ENCODE results near the gene TRIM50.
"Not testable (repeated sequence)": the region's sequence is repeated elsewhere in the genome, so short reads cannot be mapped to it uniquely, and the experiment has no call there.

TRIM50 gene

GRCh38 chr7:73349763-73350162 lies 21.9 kb upstream of the TRIM50 start:
- DNase-seq: no peak

DNA sequence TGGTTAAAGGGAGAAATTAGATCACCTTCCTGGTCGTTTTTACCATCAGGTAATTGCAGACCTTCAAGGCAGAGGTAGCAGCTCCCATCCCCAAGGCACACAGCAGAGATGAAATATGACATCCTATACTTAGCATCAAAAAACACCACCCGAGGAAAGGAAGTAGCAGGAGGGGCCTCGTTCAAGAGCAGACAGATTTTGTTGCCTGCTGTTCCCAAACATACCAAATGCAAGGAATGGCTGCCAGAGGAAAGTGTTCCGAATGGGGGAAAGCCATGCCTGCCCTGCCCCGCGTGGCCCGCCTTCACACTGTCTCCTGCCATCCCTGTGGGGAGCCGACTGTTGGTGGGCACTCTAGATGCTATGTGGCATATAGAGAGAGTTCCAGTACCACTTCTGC lies 18.1 kb upstream of the TRIM50 start:
- DNase-seq: no peak

DNA sequence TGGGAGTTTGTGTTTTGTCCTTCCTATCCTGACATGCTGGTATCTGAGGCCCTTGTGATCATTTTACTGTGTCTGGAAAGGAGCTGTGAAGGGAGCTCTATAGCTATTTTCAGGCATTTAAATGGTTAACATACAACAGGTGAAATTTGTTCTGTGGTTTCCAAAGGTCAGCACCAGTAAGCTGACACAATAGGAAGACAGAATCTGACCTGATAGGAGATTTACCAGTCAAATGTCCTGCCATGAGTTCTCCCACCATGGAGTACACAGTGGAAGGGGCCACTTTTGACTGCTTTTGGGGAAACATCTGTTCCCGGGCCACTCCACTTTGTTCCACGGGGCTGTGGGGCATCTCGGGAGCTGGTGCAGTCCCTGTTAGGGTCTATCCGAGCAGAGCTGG lies 17.7 kb upstream of the TRIM50 start:
- no peak for DNase-seq

DNA sequence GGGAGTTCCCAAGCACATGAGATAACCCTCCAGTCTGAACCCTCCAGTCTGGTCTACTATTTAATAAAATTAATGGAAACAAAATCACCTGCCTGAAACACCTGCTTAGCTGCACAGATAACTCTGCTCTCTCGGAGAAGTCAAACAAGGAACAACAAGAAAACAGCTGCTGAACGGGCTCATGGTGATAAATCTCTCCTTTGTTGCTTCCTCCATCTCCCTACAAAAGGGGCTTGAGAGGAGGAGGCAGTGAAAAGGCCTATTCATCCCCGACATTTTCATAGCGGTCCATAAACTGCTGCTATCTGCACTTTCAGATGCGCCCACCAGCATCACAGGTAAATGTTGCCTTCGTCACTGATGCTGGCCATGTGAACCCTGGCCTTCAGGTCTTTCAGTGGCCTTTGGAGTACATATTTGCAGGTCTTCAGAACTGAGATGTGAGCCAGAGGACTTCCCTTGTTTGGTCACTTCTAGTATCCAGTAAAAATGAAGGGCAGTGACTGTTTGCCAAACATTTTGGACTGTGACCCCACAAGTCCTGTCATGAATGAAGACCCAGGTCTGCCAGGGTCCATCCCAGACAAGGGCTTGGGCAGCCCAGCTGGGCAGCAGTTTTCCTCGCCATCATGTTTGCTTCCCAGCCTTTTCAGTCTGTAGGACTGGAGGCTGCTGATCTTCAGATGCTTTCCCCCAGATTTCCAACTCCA lies 15.9 kb upstream of the TRIM50 start:
- DNase-seq: no peak

- DNase-seq: no peak
Observed at GRCh38 chr7:73342645-73343044, 14.8 kb upstream of the TRIM50 start.

GRCh38 chr7:73341877-73342276 lies 14.0 kb upstream of the TRIM50 start:
- DNase-seq: no peak

GRCh38 chr7:73340514-73340913 lies 12.6 kb upstream of the TRIM50 start:
- no peak for DNase-seq

- no peak for DNase-seq
Observed at GRCh38 chr7:73338321-73338720, 10.4 kb upstream of the TRIM50 start.

DNA sequence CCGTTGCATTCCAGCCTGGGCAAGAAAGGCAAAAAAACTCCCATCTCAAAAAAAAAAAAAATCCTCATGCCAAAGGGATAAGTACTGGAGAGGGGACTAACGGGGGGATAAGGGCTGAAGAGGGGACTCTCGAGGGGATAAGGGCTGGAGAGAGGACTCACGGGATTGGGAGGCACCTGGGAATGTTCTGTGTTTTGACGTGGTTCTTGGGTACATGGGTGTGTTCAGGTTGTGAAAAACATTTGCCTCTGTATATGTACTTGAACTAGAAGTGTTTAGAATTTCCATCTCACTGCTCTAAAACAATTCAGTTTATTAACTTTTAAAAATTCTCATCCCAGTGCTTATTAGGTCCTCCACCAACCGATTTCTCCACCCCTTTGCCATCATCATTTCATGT lies 4.6 kb upstream of the TRIM50 start:
- no peak for DNase-seq

GRCh38 chr7:73330772-73331171 lies 2.9 kb upstream of the TRIM50 start:
- no peak for DNase-seq

GRCh38 chr7:73329861-73330581 lies 2.1 kb upstream of the TRIM50 start:
- no peak for DNase-seq

- DNase-seq: no peak
Observed at GRCh38 chr7:73328696-73329095, 814 bp upstream of the TRIM50 start.

DNA sequence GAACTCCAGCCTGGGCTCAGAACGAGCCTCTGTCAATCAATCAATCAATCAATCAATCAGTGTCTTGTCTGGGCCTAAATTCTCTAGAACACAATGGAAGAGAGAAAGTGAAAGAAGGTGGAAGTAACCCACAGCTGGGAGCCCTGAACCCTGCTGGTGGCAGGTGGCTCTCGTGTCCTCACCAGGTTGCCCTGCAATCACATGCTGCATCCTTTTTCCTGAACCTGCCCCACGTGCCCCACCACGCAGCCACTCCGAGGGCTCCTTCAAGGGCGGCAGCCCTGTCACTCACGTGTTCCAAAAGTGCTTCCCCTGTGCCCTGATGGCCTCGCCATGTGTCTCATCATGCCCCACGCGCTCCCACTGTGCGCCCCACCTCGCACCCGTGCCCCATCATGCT lies 433 bp downstream of the TRIM50 start:
- DNase-seq: not testable (repeated sequence)

- DNase-seq: not testable (repeated sequence)
Observed at GRCh38 chr7:73325424-73325823, 2.5 kb downstream of the TRIM50 start.

DNA sequence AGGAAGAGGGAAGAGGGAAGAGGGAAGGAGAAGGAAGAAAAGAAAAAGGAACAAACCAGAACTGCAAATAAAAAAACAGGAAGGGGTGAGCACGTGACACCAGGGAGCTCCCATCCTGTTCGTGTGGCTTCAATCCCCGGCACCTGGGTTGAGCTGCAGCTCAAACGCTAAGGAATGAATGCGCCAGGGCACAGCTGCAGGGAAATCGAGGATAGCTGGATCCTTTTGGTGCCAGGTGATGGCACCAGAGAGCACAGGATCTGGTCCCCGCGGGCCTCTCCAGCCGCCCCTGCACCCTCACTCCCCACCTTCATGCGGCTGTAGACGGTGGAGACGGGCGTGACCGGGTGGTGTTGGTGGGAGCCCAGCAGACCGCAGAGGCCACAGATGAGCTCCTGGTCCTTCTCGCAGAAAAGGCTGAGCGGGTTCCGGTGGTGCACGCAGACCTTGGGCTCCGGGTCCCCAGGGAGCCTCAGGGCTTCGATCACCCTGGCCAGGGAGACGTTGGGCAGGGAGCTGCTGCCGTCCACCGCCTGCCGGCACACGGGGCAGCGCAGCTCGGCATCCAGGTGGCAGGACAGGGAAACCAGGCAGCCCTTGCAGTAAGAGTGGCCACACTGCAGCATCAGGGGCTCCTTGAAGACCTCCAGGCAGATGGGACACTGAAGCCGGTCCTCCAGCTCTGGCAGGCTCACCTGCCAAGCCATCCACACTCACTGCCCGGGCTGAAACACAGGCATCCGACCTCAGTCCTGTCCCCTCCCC lies 3.6 kb downstream of the TRIM50 start:
- DNase-seq: peak; percentile 3 to 55 (median 23)

DNA sequence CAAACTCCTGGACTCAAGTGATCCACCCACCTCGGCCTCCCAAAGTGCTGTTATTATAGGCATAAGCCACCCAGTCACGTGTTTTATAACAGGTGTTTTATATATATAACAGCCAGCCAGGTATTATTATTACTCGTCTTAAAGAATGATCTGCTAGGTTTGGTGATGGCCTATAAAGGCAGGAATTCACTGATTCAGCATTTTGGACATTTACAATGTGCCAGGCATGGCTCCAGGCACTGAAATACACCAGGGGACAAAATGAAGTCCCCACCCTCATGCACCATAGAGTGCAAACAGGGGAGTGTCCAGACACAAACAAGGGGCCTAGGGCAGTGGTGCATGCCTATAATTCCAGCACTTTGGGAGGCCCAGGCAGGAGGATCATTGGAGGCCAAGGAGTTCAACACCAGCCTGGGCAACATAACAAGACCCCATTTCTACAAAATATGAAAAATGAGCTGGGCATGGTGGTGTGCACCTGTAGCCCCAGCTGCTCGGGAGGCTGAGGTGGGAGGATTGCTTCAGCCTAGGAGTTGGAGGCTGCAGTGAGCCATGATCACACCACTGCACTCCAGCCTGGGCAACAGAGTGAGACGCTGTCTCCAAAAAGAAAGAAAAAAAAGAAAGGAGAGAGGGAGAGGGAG lies 4.3 kb downstream of the TRIM50 start:
- not testable (repeated sequence) for DNase-seq

DNA sequence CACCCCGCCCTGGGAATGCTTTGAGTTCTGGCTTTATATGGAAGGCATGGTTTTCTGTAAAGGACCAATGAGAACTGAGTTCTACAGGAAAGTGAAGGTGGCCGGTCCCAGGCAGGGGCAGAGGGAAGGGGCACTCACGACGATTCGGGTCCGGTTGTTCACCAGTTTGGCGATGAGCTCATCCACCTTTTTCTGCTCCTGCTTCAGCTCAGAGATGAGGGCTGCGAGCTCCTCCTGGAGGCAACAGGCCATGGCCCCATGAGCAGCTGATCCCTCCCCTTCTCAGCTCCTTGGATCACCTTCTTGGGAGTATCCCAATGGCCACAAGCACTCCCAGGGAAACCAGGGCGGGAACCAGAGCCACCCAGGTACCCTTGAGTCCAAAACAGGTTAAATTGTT lies 7.9 kb downstream of the TRIM50 start:
- DNase-seq: not testable (repeated sequence)

- DNase-seq: not testable (repeated sequence)
Observed at GRCh38 chr7:73319541-73319940, 8.3 kb downstream of the TRIM50 start.

DNA sequence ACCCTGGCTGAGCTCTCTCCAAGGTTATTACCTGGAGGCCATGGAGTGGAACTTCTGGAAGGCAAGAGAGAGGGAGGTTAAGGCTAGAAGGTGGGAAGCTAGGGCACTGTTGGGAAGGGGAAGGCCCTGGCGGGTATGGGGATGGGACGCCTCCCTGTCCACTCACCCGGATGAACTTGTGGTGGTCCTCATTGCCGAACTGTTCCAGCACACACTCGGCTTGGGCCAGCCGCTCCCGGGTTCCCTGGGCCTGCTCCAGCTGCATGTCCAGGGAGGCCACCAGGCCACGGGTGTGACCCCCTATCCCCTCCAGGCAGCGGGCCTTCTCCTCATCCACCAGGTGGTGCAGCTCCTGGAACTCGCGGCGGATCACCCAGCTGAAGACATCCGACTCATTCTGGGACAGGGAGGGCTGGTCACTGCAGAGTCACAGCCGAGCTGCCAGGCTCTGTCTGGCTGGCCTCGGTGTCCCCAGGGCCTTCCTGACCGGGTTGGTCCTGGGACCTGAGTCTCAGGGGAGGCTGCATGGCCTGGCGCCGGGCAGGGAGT lies 9.2 kb downstream of the TRIM50 start:
- not testable (repeated sequence) for DNase-seq

DNA sequence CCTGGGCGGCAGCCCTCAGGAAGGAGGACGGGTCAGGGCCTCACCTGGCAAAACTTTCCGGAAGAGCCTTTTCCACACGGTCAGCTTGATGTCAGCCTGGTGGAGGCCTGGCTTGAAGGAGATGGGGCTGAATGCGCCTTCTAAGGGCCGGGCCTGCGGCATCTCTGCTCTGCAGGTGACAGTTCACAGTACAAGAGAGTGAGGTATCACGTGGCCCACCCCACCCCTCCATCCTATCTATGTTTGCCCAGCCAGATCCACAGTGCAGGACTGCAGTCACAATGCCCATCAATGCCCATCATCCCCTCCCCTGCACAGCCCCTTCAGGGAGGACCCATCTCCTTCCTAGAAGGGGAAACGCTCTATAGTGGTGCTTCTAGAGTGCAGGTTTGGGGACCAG lies 11.4 kb downstream of the TRIM50 start:
- no peak for DNase-seq

GRCh38 chr7:73314271-73314670 lies 13.6 kb downstream of the TRIM50 start:
- no peak for DNase-seq

DNA sequence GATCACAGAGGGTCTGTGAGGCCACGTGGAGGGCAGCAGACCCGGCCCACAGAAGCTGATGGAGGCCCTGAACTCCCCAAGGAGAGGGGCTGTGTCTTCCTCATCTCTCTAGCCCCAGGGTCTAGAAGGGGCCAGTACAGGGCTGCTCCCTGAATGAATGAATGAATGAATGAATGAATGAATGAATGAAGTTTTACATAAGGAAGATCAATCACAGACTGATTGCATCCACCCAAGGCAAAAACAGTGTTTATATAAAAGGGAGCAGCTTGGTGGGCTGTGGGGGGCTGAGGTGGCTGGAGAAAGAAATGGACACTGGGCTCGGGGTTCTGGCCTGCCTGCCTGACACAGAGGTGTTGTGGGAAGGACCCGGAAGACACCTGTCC lies 14.4 kb downstream of the TRIM50 start:
- no peak for DNase-seq

All from stimulated activated naive CD4-positive, alpha-beta T cell (primary cell).